NB4 (cell line): ENCODE results near the gene UCN2.

Source experiments
- DNase-seq: peaks from one replicate; pipeline ENCODE4 v3.0.0; 2010; ENCODE audit warnings: low read depth
- H3K4me3 ChIP-seq: one replicate; pipeline ENCODE4 v1.5.1; 2011; ENCODE audit warnings: mild to moderate bottlenecking, low read depth, low read length, moderate library complexity
- MYC ChIP-seq: IDR thresholded peaks from 2 replicates; pipeline ENCODE4 v1.6.1; 2011; ENCODE audit warnings: low read depth, low read length
- POLR2A ChIP-seq: IDR thresholded peaks from 2 replicates; pipeline ENCODE4 v1.6.1; 2011; ENCODE audit warnings: mild to moderate bottlenecking; ENCODE audit not compliant: insufficient read length; ENCODE audit errors: extremely low read depth
- TF ChIP-seq, protein P1 (sequence below): IDR thresholded peaks from one replicate; pipeline ENCODE4 v1.5.1; 2012; ENCODE audit warnings: low read depth, low read length
- TF ChIP-seq, protein P2 (sequence below): IDR thresholded peaks from 2 replicates; pipeline ENCODE4 v1.6.1; 2011; ENCODE audit warnings: low read depth, low read length

UCN2 gene

DNA sequence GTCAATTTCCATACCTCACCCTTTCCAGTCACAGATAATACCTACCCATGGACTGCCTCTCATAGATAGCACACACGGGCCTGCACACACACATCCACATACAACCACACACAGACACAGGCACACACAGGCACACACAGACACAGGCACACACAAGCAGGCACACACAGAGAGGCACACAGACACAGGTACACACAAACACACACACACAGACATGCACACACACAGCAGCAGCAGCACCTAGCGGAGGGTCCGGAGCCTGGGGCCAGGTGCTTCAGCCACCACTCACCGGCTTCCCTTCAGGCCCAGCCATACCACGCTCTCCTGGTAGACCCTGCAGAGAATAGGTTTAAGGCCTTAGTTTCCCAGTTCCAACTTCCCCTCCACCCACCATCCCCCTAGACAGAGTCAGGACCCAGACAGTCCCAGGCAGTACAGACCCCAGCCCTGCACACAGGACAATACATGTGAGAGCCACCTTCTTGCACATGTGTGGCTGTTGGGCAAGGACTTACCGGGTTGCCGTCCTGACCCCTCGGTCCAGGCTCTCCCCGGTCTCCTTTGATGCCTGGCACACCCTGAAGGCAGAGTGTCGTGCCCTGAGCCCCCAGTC lies 10.5 kb upstream of the UCN2 start:
- H3K4me3 ChIP-seq = no peak overlapping the region
- no peak for TF ChIP-seq MYC
- TF ChIP-seq, protein P1, sequence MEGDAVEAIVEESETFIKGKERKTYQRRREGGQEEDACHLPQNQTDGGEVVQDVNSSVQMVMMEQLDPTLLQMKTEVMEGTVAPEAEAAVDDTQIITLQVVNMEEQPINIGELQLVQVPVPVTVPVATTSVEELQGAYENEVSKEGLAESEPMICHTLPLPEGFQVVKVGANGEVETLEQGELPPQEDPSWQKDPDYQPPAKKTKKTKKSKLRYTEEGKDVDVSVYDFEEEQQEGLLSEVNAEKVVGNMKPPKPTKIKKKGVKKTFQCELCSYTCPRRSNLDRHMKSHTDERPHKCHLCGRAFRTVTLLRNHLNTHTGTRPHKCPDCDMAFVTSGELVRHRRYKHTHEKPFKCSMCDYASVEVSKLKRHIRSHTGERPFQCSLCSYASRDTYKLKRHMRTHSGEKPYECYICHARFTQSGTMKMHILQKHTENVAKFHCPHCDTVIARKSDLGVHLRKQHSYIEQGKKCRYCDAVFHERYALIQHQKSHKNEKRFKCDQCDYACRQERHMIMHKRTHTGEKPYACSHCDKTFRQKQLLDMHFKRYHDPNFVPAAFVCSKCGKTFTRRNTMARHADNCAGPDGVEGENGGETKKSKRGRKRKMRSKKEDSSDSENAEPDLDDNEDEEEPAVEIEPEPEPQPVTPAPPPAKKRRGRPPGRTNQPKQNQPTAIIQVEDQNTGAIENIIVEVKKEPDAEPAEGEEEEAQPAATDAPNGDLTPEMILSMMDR = no peak
- DNase-seq = no peak

DNA sequence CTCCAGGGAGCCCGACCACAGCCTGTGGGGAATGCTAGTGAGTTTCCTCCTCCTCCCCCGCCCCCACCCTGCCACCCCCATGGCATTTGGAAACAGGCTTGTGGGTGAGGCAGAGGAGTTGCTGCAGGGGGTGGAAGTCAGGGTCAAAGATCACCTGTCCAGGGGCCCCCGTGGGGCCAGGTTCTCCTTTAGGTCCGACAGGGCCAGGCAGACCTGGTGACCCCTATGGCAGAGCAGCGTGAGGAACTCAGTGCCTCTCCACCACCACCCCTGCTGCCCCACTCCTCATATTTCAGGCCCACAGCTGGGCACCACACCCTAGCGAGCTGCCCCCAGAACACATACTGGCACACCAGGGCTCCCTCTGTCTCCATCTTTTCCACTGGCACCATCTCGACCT lies 8.9 kb upstream of the UCN2 start:
- no peak for DNase-seq
- H3K4me3 ChIP-seq = no peak overlapping the region
- no peak for TF ChIP-seq MYC
- TF ChIP-seq, protein P2, sequence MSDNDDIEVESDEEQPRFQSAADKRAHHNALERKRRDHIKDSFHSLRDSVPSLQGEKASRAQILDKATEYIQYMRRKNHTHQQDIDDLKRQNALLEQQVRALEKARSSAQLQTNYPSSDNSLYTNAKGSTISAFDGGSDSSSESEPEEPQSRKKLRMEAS = no peak
- no peak for TF ChIP-seq POLR2A

DNA sequence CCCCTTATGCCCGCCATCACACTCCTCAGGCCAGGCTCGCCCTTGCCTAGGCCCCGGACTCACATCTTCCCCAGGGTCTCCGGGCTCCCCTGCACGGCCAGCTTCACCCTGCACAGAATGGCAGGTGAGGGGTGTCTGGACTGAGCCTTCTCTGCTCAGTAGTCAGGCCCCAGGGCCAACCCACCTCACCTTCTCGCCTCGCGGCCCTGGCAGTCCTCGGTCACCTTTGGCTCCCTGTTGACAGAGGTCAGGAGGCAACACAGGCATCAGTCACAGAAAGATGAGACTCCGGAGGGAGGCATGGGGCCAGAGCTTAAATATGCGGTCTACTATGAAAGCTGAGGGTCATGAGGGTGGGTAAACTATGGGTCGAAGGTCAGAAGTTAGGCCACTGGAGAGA lies 8.4 kb upstream of the UCN2 start:
- no peak for DNase-seq
- H3K4me3 ChIP-seq = no peak overlapping the region
- TF ChIP-seq, protein P2 = no peak
- no peak for TF ChIP-seq POLR2A
- TF ChIP-seq MYC = no peak
- TF ChIP-seq, protein P1 = no peak

DNA sequence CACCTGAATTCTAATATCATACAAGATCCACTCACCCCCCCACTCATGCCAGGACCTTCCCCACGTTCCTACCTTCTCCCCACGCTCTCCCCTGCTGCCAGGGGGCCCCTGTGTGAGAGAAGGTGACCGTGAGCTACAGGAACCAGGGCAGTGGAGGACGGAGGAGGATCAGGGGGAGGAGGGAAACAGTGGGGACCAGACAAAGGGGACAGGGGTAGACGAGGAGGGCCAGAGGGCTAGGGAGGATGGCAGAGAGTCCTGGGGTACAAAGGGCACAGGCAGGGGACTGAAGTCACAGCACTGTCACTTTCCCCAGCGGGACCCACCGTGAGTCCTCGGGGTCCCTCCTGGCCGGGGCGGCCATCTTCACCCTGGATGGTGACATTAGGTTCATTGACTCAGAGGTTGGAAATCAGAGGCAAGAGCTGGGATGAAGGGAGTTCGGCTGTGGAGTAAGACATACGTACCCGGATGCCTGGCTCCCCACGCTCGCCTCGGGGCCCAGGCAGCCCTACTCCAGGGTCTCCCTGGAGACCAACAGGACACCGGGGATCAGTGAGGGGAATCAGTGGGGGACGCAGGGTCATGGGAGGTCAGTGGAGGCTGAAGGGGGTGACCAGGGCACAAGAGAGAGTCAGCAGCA lies 6.3 kb upstream of the UCN2 start:
- no peak for DNase-seq
- no peak for TF ChIP-seq MYC
- TF ChIP-seq, protein P1 = no peak
- no peak for TF ChIP-seq POLR2A
- TF ChIP-seq, protein P2 = no peak
- H3K4me3 ChIP-seq = no peak overlapping the region

DNA sequence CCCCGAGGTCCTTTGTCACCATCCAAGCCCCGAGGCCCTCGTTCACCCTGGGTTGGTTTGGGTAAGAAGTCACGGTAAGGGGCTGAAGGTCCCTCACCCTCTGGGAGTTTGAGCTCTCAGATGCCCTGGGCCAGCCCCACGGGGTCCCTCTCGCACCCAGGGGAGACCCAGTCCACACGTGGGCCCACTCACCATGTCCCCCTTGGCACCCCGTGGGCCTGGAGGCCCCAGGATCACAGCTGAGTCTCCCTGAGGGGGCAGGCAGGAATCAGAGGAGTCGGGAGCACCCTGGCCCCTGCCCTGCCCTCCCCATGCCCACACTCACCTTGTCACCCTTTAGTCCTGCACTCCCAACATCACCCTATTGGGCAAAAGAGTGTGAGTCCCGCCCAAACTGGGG lies 5.8 kb upstream of the UCN2 start:
- no peak overlapping the region for H3K4me3 ChIP-seq
- TF ChIP-seq, protein P1 = no peak
- TF ChIP-seq POLR2A (no peak), MYC (no peak)
- TF ChIP-seq, protein P2 = no peak
- no peak for DNase-seq

DNA sequence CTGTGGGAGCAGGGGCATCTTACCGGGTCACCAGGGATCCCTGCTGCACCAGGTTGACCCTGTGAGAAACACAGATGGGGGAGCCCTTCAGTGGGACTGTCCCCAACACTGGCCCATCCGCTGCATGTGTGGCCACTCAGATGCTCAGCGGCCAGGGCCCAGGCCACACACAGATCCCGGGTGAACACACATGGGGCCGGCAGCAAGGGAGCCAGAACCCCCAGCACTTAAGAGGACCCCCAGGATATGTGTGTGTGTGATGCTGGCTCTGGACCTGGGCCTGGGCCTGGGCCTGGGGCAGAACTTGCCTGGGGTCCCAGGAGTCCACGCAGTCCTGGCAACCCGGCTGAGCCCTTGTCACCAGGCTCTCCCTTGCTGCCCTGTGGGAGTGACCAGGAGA lies 4.9 kb upstream of the UCN2 start:
- H3K4me3 ChIP-seq = no peak overlapping the region
- TF ChIP-seq MYC = no peak
- TF ChIP-seq, protein P2 = no peak
- TF ChIP-seq POLR2A = no peak
- DNase-seq = no peak

DNA sequence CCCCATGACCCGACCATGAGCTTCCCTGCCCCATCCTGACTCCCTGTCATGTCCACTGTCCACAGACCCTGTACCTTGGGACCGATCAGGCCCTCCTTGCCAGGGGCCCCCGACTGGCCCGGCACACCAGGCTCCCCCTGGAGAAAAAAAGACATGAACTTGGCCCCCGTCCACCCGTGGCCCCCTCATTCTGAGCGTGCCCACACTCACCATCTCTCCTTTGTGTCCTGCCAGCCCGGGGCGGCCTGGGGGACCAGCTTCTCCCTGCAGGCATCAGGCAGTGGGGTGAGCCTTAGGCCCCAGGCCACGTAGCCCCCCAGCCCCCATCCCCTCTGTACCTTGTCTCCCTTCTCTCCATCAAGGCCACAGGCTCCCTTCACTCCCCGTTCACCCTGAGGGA lies 3.9 kb upstream of the UCN2 start:
- H3K4me3 ChIP-seq = no peak overlapping the region
- no peak for DNase-seq
- TF ChIP-seq POLR2A = no peak
- TF ChIP-seq, protein P1 = no peak
- no peak for TF ChIP-seq MYC
- TF ChIP-seq, protein P2 = no peak
